GM19463 (cell line): ENCODE data around the gene MTHFR.

Experiments used
- ATAC-seq: cut with Tn5 transposase; IDR thresholded peaks from one replicate; pipeline ENCODE4 v1.9.1; 2021; ENCODE audit warnings: mild to moderate bottlenecking, moderate library complexity; ENCODE audit not compliant: unreplicated experiment

MTHFR gene

DNA sequence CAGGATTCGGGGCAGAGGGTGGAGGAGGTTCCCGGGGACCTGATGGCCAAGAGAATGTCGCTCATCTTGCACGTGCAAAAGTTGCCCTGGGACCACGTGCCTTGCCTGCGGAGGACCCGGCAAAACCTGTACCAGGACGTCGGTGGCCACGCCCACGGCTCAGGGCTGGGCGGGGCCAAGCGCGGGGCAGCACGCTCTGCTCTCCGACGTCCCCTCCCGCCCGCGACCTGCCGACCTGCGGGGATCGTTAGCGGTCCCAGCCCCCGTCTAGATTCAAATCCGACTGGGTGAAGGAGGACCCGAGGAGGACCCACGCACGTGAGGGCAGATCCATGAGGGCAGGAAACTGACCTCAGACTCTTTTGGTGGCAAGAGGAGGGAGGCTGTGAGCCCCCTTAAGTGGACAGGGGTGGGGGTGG lies 43.8 kb downstream of the MTHFR start, which contains the start of gene C1orf167:
TSS of gene C1orf167 (plus strand) at position 206 of the 419 bp plus-strand sequence. CDS start 2,208 bp downstream, outside the sequence.
- no peak for ATAC-seq

DNA sequence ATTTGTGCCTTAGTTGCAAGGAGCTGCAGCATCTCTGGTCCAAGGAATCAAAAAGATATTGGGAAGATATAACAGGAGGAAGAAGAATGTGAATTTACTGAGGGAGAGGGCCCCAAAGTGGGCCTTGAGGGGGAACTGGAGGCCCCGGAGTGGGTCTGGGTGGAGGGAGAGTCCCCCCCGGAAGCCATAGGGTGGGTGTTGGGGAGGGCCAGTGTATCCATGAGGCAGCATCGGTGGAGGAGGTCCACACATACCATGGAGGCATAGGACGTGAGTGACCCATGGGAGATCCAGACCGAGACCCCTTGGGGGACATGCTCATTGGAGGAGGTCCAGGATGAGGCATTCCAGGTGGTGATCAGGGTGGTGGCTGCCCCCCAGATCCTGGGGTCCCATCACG lies 44.5 kb downstream of the MTHFR start:
- no peak for ATAC-seq

DNA sequence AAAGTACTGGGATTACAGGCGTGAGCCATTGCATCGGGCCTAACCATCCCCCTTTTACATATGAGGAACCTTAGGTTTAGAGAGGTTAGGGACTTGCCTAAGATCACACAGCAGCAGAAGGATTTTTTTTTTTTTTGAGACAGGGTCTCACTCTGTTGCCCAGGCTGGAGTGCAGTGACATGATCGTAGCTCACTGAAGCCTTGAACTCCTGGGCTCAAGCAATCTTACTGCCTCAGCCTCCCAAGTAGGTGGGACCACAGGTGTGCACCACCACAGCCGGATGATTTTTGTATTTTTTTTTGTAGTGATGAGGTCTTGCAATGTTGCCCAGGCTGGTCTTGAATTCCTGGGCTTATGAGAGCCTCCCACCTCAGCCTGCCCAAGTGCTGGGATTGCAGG lies 46.0 kb downstream of the MTHFR start:
- no peak for ATAC-seq

DNA sequence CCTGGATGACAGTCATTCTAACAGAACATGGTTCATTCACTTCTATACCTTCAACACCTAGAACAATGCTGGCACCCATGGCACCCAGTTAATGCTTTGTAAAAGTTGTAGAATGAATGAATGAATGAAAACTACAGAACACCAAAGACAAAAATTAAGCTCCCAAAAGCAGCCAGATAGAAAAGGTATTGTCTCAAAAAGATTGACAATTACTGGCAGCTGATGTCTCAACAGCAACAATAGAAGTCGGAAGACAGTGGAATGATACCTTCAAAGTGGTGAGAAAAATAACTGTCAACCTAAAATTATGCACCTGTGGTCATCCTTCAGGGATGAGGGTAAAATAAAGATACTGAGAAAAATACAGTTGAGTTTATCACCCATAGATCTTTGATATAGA lies 48.7 kb downstream of the MTHFR start:
- no peak for ATAC-seq

DNA sequence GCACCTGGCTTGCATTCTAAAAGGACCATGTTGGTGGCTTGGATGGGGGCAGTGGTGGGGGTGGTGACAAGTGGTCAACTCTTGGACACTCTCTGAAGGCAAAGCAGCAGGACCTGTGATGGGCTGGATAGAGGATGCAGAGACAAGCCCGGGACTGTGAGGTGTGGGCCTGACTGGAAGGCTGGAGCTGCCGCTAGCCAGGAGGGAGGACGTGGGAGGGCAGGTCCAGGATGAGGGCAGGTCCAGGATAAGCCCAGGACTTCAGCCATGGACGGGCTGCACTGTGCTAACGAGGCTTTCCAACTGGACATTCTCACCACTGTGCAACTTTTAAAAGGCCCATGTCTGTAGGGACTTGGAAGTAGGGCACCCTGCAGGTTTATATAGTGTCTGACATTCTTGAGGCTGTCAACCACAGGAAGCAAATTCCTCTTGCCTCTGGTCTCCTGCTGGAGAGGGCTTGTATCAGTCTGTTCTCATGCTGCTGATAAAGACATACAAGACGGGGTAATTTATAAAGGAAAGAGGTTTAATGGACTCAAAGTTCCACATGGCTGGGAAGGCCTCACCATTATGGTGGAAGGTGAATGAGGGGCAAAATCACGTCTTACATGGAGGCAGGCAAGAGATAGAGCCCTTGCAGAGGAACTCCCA lies 52.1 kb downstream of the MTHFR start:
- ATAC-seq: no peak

DNA sequence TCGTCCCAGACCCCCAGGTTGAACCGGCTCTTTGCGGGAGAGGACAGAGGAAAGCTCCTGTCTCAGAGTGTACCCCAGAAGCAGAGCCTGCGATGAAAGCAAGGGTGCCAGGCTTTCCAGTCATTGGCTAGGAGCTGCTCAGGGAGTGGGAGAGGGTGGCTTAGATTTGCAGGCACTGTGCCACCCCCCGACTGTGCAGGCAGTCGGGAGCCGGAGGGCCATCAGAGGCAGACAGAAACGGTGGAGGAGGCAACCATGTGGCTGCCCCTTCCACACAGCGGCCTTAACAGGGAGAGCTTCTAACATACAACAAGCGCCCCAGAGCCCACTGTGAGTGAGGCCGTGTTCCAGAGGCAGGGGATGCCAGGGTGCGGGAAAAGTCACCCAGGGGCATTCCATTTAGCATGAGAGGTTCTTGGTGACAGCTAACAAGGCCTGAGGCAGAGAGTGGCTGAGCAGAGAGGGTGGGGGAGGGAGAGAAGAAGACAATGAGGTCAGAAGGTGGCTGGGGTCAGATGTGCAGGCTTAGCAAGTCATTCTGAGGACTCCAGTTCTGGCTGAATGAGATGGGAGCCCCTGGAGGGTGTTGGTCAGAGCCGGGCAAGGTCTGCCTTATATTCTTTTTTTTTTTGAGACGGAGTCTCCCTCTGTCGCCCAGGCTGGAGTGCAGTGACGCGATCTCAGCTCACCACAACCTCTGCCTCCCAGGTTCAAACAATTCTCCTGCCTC lies 53.2 kb downstream of the MTHFR start:
- ATAC-seq: no peak

DNA sequence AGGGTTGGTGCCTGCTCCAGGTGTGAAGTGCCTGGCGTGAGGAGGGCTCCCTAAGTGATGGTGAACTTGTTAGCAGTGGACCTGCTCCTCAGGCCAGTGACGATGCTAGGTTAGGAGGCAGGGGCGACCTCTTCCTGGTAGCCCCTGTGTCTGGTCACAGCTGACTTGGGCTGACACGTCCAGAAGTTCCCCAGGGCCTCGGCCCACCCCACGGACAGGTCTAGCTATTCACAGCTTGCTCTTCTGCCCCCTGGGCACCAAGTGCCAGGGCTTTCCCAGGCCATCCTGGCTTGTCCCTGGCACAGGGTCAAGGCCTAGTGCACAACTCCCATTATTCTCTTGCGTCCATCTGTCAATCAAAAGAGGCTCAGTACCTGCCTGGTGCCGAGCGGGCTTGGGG lies 54.7 kb downstream of the MTHFR start:
- ATAC-seq: no peak

DNA sequence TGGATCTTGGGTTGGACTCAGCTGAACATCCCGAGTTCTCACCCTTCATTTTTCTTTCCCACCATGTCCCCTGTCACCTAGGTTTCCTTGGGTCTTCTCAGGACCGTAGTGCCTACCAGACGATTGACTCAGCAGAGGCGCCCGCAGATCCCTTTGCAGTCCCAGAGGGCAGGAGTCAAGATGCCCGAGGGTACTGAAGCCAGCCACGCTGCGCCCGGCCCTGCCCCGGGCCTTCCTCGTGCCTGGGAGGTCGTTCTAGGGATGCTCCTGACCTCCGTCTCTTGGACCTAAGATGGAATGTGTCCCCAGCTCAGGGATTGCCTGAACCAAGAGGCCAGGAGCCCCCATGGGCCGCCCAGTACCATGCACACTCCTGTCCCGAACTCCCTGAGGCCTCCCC lies 55.8 kb downstream of the MTHFR start:
- ATAC-seq: no peak

DNA sequence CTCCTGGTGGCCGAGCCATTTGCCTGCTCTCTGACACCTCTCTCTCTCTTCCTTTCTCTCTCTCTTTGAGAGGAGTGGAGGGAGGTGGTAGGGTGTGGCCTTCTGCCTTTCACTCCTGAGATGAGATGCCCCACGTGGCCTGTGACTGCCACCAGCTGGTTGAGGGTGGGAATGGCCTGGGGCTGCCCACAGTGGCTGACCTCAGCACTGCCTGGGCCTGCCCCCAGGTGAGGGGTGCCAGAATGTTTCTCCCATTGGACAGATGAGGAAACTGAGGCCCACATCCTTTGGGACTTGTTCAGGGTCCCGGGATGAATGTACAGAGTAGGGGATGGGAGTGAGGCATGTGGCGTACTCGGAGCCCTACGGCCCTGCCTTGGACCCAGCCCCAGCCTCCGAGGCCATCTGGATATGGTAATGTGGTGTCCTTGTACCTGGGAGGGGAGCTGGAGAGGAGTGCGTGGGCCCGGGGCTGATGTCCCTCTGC lies 56.5 kb downstream of the MTHFR start:
- peak; percentile 51 for ATAC-seq

DNA sequence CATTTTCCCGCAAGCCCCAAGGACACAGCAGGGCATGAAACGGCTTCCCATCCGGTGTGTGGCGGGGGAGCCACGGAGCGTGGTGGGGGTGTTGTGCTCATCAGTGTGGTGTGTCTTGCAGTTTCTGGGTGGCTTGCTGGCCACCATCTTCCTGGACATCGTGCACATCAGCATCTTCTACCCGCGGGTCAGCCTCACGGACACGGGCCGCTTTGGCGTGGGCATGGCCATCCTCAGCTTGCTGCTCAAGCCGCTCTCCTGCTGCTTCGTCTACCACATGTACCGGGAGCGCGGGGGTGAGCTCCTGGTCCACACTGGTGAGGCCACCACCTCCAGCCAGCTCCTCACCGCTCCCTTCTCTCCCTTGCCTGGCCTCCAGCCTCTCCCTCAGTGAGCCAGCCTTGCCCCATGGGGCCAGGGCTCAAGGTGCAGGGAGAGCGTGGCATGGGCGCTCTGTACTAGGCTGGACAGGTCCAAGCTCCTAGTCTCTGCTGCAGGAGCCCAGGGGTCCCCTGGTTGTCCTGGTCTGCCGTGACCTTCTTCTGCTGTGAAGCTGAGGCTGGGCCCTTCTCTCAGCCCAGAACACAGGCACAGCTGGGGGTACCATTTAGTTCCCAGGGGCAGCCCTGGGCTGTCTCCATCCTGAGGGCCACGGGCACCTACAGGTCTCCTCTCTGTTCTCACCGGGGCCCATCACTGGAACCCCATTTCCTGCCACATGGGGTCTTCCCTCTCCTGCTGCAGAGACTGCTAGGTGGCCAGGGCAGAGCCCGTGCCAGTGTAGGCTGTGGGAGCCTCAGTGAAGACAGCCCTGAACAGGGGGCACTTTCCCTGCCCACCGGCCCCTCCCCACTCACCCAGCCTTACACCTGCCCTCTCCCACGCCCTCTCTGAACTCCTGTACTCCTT lies 57.2 kb downstream of the MTHFR start:
- ATAC-seq: no peak

DNA sequence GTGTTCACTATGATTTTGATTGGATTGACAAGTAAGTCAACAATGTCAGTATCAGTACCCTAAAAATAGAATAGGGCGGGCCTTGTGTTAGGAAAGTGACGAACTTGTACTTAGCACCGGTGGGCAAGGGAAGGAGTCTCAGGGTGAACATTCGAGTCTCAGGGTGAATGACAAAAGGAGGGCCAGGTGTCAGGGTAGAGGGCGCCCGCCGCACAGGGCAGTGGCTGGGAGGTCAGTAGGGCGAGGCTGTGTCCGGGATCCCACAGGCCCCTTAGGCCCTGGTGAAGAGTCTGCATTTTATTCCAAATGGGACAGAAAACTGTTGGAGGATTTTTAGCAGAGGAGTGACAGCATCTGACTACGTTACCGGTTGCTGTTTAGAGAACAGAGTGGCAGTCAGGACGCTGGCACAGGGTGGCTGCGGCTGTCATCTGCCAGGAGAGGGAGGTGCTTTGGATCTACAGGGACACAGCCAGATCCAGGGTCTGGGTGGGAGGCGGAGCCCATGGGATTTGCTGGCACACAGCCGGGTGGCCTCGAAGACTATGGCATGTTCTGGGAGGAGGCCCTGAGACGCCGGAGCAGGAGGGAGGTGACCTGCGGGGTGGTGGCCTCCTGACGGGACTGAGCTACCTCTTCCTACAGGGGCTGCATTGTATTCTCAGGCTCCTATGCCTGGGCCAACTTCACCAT lies 58.8 kb downstream of the MTHFR start:
- no peak for ATAC-seq

DNA sequence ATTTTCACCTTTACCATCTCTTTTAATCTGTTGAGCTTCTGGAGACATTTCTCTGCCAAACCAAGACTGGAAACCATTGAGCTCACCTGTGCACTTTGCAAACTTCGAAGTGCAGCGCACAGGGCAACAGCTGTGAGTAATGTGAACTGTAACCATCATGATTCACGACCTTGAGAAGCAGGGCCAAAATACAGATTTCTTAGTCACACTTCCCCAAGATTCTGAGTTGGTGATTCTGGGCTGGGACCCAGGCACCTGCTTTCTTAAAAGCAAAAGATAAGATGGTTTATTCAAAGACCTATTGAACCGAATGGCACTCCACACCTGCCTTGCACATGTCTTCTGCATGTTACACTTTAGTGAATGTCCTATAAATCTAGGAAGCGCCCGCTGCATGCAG lies 59.7 kb downstream of the MTHFR start:
- ATAC-seq: no peak

DNA sequence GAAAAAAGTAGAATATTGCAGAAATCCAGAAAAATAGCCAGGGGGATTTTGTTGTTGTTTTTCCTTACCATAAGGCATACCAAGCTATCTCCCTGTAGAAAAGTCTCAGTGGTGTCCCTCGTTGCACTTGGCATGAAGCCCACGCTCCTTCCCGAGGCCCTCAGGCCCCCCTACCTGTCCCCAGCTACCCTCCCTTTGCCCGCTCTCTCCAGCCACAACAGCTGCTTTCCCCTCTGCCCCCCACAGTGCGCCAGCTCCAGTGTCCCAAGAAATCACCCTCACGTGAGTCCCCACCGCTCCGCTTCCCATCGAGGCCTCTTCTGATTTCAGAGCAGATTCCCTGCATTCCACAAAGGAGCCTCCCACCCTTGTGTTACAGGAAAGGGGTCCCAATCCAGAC lies 61.5 kb downstream of the MTHFR start:
- no peak for ATAC-seq

DNA sequence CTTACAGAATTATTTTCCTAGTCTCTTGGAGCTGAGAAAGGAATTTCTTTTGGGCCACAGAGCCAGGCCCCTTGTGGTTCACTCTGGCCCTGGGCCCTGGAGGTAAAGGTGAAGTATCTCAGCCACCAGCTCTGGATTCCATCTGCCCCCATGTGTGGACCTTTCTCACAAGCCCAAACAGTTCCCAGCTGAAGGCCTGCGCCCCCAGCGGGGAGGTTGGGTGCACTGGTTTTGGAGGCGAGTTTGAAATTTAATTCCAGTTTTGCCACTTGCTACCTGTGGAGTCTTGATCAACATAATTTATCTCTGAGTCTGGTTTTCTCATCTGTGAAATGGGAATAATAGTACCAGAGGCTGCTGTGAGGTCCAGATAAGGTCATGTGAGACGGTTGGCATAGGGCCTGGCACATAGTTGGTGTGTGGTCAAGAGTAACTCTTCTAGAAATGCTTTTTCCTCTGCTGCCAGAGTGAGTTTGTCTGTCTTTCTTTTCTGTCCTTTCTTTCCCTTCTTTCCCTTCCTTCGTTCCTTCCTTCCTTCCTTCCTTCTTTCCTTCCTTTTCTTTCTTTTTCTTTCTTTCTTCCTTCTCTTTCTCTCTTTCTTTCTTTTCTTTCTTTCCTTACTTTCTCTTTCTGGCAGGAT lies 63.7 kb downstream of the MTHFR start:
- no peak for ATAC-seq

DNA sequence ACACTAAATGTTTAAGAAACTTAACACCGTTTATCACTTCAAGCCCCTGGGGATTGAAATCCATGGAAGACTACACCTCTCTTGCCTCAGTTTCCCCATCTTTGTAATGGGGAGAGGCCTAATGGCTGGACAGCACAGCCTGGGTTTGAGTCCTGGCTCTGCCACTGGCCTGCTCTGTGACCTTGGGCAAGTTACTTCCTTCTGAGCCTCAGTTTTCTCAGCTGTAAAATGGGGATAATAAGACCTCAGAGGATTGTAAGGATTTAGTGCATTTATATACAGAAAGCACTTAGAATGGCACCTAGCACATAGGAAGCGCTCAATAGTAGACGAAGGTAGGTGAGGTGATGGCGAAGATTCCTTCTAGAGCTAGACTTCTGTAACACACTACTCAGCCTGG lies 64.3 kb downstream of the MTHFR start:
- no peak for ATAC-seq

DNA sequence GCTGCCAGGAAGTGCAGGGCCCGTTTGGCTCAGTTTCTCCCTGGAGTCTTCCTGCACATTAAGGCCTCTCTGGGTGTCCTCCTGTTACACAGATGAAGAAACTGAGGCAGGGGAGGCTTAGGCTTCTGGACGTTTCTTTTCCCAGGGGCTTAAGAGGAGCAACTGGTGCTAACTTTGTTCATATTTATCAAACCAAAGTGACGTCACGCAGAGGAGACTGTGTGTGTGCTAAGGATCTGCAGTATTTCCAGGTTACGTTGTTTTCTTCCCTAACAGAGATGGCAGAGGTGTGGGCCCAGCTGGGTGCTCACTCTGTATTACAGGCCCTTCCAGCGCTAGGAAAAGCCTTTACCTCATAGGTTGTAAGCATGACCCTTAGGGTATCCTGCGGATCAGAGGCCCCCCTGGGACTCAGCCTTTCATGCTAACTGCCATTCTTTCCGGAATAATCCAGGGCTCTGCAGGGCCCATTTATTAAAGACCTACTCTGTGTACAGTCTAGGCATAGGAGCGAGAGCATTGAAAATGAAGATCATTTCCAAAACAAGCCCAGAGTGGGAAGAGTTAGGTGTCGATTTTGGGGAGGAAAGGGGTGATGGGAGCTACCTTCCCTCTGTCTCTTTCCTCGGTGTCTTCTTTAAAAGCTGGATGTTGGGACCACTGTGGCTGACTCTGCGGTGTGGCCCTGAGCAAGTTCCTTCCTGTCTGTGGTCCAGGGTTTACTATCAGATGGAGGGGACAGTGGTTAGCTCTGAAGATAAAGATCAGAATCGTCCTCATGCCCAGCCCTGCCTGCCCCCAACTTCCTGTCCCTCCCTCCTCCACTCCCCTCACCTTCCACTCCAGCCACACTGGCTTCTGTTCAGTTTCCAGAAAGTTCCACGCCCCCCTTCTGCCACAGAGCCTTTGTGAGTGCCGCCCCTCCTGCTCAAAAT lies 65.2 kb downstream of the MTHFR start:
- no peak for ATAC-seq

DNA sequence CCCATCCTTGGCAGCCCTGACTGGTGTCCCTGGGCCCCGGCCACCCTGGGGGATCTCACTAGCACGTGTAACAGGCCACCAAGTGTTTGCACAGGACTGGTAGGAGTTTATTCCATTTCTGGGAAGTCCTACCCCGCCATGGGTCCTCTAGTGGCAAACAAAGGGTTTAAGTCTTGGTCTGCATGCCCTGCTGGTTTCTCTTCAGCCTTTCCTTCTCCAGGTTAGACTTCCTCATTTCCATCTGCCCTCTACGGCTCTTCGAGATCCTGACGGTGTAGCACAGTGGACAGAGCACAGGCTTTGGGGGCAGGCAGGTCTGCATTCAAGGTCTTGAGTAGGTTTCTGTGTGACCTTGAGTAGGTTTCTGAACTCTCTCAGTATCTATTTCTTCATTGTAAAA lies 67.0 kb downstream of the MTHFR start:
- no peak for ATAC-seq

DNA sequence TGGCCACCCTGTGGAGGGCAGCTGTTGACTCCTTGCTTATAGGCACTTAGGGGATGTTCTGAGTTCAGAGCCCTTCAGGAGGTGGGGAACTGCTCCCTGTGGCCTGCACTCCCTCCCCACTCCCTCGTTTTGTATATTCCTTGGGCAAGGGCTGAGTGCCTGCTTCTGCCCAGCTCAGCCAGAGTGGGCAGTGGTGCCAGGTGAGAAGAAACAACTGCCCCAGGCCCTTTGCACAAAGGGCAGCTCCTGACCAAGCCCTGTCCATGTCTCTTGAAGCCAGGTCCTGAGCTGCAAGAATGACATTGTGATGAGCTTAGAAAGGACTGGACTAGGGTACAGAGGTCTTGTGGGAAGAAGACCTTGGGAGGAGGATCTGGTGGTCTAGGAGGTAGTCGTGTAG lies 67.7 kb downstream of the MTHFR start:
- no peak for ATAC-seq
